ENCODE measurements around the gene PPM1H. TPM values are rescaled to one million over a fixed set of nuclear protein-coding genes. Genes with fewer than 3 reads are reported as not detected.
A peak's percentile ranks its signal among the peaks of the same experiment; 100 is the strongest.

PPM1H gene
- total RNA-seq, 1 experiment from 2014 or later, result 1.1 TPM

DNA sequence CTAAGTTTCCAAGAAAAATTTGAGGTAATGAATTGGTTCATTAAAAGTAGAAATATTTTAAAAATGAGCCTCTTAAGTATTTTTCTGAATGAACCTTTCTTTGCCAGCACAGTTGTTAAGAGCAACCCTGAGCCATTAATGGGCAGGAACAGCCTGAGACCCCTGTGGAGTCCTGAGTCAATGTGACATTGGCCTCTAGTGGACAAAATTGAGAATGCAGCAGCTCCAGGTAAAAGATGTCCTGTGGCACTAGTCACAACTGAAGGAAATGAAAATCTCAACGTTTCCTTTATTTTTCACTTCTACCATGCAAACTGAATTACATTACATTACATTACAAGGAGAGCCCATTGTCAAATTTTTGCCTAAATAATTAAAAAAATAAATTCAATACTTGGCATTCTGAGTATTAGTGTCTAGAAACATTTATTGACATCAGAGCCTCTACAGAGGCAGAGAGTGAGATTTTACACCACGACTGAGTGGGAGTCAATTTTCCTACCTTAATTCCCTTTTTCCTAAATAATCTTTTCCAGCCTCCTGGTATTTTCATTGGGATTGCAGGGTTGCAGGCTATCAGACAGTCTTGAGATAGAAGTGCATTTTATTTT, 135.7 kb downstream of the PPM1H start:
- peak; percentile 66 for DNase-seq (ENCODE audit: low read depth)

DNA sequence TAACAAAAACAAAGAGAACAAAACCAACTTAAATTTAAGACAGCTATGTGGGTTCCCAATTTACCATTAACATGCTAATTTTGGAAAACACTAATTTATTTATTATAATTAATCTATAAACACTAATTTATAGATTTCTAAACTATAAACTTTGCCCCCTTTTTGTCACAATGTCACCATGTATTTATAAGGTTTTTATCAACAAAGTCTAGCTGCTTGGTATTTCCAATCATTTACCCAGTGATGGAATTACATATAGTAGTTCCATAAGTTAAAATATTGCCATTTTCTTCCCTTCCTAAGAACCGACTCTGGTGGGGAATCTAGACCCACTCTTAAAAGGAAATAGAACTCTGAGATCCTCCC, 140.7 kb downstream of the PPM1H start:
- no peak for DNase-seq (ENCODE audit: low read depth)

- DNase-seq (ENCODE audit: low read depth), result peak; percentile 94
Observed at GRCh38 chr12:62793256-62794217, 141.4 kb downstream of the PPM1H start.

DNA sequence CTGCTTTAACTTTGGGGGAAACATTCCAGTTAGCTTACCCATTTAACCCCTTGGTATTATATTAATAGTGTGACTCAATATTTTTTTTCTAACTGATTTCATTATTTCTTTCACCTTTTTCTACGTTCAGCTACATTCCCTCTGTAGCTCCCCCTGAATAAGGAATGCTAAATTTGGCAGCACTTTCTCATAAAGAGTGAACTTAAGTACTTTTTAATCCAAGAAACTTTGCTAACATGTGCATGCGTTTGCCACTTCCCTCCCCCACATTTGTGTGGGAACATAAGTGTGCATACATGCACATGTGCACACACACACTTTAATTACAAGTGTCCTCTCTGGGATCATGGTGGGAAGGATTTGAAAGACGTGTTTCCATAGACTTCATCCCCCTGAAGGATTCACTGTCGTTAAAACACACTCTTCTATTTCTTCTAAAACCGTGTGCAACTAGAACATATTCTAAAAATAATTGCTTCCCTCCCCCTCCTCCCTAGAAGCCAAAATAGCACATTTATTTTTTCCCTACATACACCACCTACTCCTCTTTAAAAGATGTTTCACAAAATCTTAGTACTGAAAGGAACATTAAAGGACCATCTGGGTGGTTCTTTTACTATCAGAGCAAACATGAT, 142.6 kb downstream of the PPM1H start:
- DNase-seq (ENCODE audit: low read depth), result peak; percentile 4

GRCh38 chr12:62789851-62790250, 145.1 kb downstream of the PPM1H start:
- no peak for DNase-seq (ENCODE audit: low read depth)

GRCh38 chr12:62787611-62788010, 147.3 kb downstream of the PPM1H start:
- no peak for DNase-seq (ENCODE audit: low read depth)

- DNase-seq (ENCODE audit: low read depth), result no peak
Observed at GRCh38 chr12:62787023-62787422, 147.9 kb downstream of the PPM1H start.

- peak; percentile 95 for DNase-seq (ENCODE audit: low read depth)
Observed at GRCh38 chr12:62785941-62786559, 148.9 kb downstream of the PPM1H start.

GRCh38 chr12:62784576-62784975, 150.4 kb downstream of the PPM1H start:
- DNase-seq (ENCODE audit: low read depth), result no peak

GRCh38 chr12:62783881-62784280, 151.1 kb downstream of the PPM1H start:
- DNase-seq (ENCODE audit: low read depth), result peak; percentile 37

- DNase-seq (ENCODE audit: low read depth), result no peak
Observed at GRCh38 chr12:62781136-62781880, 153.6 kb downstream of the PPM1H start.

- DNase-seq (ENCODE audit: low read depth), result no peak
Observed at GRCh38 chr12:62779488-62779887, 155.5 kb downstream of the PPM1H start.

- no peak for DNase-seq (ENCODE audit: low read depth)
Observed at GRCh38 chr12:62778187-62778586, 156.8 kb downstream of the PPM1H start.

DNA sequence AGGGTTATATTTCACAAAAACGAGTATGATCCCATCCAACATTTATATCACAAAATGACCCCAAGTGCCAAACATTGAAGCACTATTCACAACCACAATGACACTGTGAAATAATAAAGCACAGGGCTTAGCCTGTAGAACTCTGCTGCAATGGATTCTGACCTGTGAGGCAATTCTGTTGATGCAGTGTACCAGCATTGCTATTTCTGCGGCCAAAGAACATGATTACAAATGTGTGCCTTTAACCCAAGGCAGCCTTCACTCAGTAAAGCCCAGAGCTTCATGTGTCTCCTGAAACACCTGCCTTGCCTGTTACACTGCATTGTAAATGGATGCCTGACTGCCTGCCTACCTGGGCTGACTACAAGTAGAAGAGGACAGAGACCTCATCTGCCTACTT, 158.0 kb downstream of the PPM1H start:
- DNase-seq (ENCODE audit: low read depth), result no peak

DNA sequence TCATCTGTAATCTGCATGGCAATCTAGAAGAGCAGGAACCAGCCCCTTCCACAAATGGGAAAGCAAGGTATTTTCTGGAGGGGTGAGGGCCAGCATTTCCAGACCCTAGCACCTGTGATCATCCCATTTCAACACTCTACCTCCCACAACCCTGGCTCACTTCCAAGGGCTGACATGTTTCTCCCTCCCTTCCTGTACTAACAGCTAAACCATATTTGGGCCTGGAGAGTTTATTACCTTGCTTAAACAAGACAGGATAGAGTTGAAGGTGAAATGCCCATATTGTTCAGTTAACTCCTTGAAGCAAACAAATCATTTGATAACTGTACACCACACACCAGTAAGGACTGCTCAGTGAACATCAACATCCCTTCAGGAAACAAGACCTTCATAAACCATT, 158.4 kb downstream of the PPM1H start:
- no peak for DNase-seq (ENCODE audit: low read depth)

DNA sequence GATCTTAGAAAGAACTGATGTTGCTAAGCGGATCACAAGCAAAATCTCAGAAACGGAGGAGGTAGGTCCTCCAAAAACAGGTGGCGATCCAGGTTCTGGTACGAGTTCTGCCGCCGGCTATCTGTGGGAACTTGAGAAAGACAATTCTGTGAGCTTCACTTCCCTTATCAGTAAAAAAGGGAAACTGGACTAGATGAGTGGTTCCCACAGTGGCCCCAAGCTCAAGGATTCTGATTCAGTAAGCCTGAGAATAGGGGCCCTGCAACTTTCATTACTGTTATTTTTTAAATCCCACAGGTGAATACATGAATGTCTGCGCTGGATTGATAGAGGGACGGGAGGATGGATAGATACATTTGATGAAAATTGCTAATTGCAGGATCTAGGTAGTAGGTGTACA, 160.2 kb downstream of the PPM1H start:
- DNase-seq (ENCODE audit: low read depth), result no peak

GRCh38 chr12:62772416-62772955, 162.5 kb downstream of the PPM1H start:
- DNase-seq (ENCODE audit: low read depth), result peak; percentile 79

GRCh38 chr12:62771828-62772227, 163.1 kb downstream of the PPM1H start:
- DNase-seq (ENCODE audit: low read depth), result no peak

DNA sequence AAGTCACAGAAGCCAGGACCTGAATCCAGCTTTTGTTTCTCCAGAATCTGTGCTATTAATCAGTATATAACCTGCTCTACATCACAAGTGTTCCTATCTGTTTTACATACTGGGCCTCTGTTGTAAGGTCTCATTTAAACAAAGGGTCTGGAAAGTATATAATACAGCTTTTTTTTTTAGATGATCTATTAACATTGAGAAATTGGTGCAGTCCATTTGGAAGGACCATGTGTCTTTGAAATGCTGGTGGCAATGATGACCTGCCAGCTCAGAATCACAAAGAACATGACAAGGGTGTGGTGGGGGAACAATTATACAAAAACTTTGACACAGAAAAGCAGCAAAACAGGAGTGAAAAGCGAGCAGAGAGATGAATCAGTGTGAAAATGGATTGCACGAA, 164.6 kb downstream of the PPM1H start:
- DNase-seq (ENCODE audit: low read depth), result no peak

DNA sequence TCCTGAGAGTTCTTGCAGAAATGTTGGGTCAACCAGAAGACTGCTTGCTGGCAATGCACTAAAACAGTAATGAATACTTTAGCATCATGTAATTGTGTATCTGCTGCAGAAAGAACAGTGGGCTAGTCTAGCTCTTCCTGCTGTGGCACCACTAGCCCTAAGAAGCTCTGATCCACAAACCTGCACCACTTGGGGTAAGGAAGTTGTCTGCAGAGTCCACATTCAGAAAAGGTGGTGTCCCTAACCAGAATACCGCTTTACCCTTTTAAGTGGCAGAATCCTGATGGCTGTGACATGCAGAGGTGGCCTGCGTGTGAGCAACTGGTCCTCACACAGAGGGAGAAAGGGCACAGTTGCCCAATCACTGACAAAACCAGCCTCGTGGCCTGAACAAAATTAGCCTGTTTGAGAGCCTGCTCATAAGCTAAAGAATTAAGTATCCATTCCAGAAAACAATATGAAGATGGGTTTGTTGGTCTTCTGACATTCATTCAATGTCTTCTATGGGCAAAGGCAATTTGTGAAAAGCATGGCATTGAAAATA, 165.8 kb downstream of the PPM1H start:
- no peak for DNase-seq (ENCODE audit: low read depth)

DNA sequence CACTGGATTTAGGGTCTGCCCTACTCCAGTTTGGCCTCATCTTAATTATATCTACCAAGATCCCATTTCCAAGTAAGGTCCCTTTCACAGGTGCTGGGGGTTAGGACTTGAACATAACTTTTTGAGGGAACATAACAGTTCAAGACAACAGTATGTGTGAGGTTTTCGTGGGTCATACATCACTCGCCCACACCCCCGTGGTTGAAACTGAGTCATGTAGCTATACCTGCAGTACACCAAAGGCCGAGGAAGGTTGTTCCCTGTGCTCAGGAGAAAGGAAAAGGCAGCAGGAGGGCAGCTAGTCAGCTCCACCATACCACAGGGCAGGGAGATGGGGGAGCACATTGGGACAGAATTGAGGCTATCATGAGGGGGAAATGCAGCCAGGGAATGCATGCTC, 167.0 kb downstream of the PPM1H start:
- DNase-seq (ENCODE audit: low read depth), result no peak

Measured in RPMI7951 (cell line).